ENCODE results near the gene PSAP.

DNA sequence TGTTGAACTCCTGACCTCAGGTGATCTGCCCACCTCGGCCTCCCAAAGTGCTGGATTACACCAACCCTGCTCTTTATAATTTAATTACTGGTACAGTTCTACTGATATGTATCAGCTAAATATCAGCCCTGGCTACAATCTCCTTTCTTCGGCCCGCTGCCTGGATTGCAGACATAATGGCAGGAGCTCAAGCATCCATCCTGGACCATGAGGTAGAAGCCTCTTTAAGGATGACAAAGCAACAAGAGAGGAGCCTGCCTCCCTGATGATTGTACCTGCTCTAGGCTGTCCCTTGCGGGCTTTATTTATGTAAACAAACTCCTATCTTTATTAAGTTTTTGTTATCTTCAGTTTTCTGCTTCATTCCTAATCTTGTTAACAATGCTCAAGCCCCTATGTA, 5.6 kb upstream of the PSAP start:
- TF ChIP-seq, protein P1, sequence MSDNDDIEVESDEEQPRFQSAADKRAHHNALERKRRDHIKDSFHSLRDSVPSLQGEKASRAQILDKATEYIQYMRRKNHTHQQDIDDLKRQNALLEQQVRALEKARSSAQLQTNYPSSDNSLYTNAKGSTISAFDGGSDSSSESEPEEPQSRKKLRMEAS (IDR thresholded peaks at IDR 0.05) = no peak
- TF ChIP-seq, protein P2, sequence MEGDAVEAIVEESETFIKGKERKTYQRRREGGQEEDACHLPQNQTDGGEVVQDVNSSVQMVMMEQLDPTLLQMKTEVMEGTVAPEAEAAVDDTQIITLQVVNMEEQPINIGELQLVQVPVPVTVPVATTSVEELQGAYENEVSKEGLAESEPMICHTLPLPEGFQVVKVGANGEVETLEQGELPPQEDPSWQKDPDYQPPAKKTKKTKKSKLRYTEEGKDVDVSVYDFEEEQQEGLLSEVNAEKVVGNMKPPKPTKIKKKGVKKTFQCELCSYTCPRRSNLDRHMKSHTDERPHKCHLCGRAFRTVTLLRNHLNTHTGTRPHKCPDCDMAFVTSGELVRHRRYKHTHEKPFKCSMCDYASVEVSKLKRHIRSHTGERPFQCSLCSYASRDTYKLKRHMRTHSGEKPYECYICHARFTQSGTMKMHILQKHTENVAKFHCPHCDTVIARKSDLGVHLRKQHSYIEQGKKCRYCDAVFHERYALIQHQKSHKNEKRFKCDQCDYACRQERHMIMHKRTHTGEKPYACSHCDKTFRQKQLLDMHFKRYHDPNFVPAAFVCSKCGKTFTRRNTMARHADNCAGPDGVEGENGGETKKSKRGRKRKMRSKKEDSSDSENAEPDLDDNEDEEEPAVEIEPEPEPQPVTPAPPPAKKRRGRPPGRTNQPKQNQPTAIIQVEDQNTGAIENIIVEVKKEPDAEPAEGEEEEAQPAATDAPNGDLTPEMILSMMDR (IDR thresholded peaks at IDR 0.05; ENCODE audit: low read depth, low read length, missing input control) = no peak
- no peak for TF ChIP-seq TAF1 (conservative IDR thresholded peaks at IDR 0.05)
- TF ChIP-seq FOXA1 (IDR thresholded peaks at IDR 0.05) = no peak

Measured in liver (tissue), 3 donors.